T-cell (primary cell): ENCODE data around the gene GSPT2. TPM values are rescaled to one million over a fixed set of nuclear protein-coding genes. Genes with fewer than 3 reads are reported as not detected.

ENCODE experiments used
- ATAC-seq, 4 experiments: fragments of 200-7000 bp in 3 of 4; fragments of 150-1000 bp in 1 of 4; cut with Tn5 transposase; replicated peaks in 1 of 4; 1 replicate in 3 of 4; 2 replicates in 1 of 4; pipeline ENCODE4 v1.10.0; 2021; ENCODE audit warnings: moderate library complexity in 3 of 4, mild to moderate bottlenecking in 2 of 4, moderate number of reproducible peaks in 1 of 4
- CTCF ChIA-PET, 2 donors: fragments of 300-600 bp; sonication (Branson Sonifier 250); formaldehyde crosslinking; loops; one replicate each; lab custom pipeline; 2022; ENCODE audit warnings: antibody characterized with exemption in 2 of 2; lab: Charles Lee
- POLR2A ChIA-PET, 2 donors: fragments of 300-600 bp; sonication (Branson Sonifier 250); formaldehyde crosslinking; loops; one replicate each; lab custom pipeline; 2022; ENCODE audit warnings: antibody characterized with exemption in 2 of 2; lab: Charles Lee
- DNase-seq, 35 experiments: peaks; one replicate each; pipeline versions ENCODE4 v3.0.0 to v3.0.0-alpha.2; 2013 to 2023
- H3K27ac ChIP-seq: one replicate; pipeline ENCODE4 v1.5.1; 2013; ENCODE audit warnings: low read length
- H3K27me3 ChIP-seq, 2 experiments: replicated peaks in 1 of 2; 1 replicate in 1 of 2; 2 replicates in 1 of 2; pipeline versions ENCODE4 v1.6.1 to v1.7.0; 2013; ENCODE audit warnings: low read length in 1 of 2, mixed read lengths in 1 of 2; ENCODE audit not compliant: control insufficient read depth in 2 of 2, insufficient read depth in 2 of 2; ENCODE audit errors: extremely low read depth in 1 of 2
- H3K36me3 ChIP-seq, 2 donors: 1 replicate in 1 of 2; 2 replicates in 1 of 2; pipeline versions ENCODE4 v1.6.1 to v1.7.0; 2013; ENCODE audit warnings: low read length in 1 of 2; ENCODE audit not compliant: control insufficient read depth in 2 of 2, insufficient read depth in 1 of 2; ENCODE audit errors: extremely low read depth in 1 of 2
- H3K4me1 ChIP-seq, 2 experiments: 1 replicate in 1 of 2; 2 replicates in 1 of 2; pipeline versions ENCODE4 v1.6.1 to v1.7.0; 2013; ENCODE audit warnings: low read length in 2 of 2, mixed read lengths in 1 of 2; ENCODE audit not compliant: insufficient read depth in 2 of 2, control insufficient read depth in 1 of 2; ENCODE audit errors: extremely low read depth in 1 of 2
- H3K4me3 ChIP-seq, 2 donors: 1 replicate in 1 of 2; 2 replicates in 1 of 2; pipeline versions ENCODE4 v1.5.1 to v1.7.0; 2013; ENCODE audit warnings: mild to moderate bottlenecking in 2 of 2, low read length in 1 of 2, moderate library complexity in 1 of 2; ENCODE audit not compliant: control insufficient read depth in 1 of 2; ENCODE audit errors: extremely low read depth in 1 of 2
- H3K9me3 ChIP-seq: 2 replicates; pipeline ENCODE4 v1.7.0; 2013
- H3K27ac Mint-ChIP-seq, 2 donors: one replicate each; pipeline ENCODE4 v1.8.0; 2020 to 2021; ENCODE audit warnings: mild to moderate bottlenecking in 2 of 2, mixed read lengths in 2 of 2
- H3K27me3 Mint-ChIP-seq, 2 donors: one replicate each; pipeline ENCODE4 v1.8.0; 2021 to 2022; ENCODE audit warnings: mixed read lengths in 2 of 2
- H3K36me3 Mint-ChIP-seq: one replicate; pipeline ENCODE4 v1.8.0; 2021; ENCODE audit warnings: mixed read lengths
- H3K4me1 Mint-ChIP-seq, 3 donors: one replicate each; pipeline ENCODE4 v1.8.0; 2020 to 2022; ENCODE audit warnings: mixed read lengths in 3 of 3, mild to moderate bottlenecking in 1 of 3
- H3K4me3 Mint-ChIP-seq, 3 donors: one replicate each; pipeline ENCODE4 v1.8.0; 2020 to 2022; ENCODE audit warnings: mild to moderate bottlenecking in 3 of 3, mixed read lengths in 3 of 3, moderate library complexity in 3 of 3
- H3K9me3 Mint-ChIP-seq, 3 donors: one replicate each; pipeline ENCODE4 v1.8.0; 2020 to 2022; ENCODE audit warnings: mixed read lengths in 3 of 3
- WGBS: methylation state at CpG from one replicate; pipeline ENCODE4 v1.1.5; 2013; ENCODE audit warnings: missing lambda C conversion rate; ENCODE audit not compliant: insufficient coverage; 5-methylcytosine and 5-hydroxymethylcytosine counted together
- total RNA-seq, 35 experiments: library from RNA in 6 of 35; stranded (reverse) in 6 of 35; fragments of 120-200 nt in 1 of 35; gene quantifications; one replicate each; pipeline versions ENCODE4 v1.2.1 to v1.2.4 and lab custom pipeline; 2013 to 2026

Gene GSPT2
- total RNA-seq, 5 donors from 2014 or later (not counting 1 experiment from before 2014, with no cell fraction given) = 5.9 to 9.8 (median 8.6) TPM

DNA sequence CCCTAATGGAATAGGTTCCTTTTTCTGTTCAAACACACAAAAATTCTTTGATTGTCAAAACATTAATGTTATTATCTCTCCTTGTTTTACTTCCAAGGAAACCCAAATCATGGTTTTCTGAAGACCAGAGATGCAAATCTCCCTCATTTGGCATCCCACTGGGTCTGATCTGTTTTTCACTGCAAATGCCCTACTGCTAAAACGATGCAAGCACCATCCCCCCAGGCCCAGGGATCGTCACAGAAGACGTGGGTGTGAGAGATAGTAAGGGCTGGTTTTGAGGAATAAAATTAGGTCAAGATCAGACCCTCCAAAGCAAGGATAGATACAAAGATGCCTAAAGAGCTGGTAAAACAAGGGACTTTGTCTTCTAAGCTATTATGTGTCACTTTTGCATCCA, 33.6 kb downstream of the GSPT2 start:
- POLR2A ChIA-PET = no interaction called here
- H3K4me3 ChIP-seq = no peak overlapping the region

GRCh38 chrX:51779306-51779705, 36.1 kb downstream of the GSPT2 start:
- H3K27ac Mint-ChIP-seq = no peak overlapping the region
- H3K4me1 Mint-ChIP-seq = no peaks in the 10 kb centered on the region
- DNase-seq = no peak
- H3K9me3 Mint-ChIP-seq = no peaks in the 10 kb centered on the region
- Histone ChIP-seq H3K4me3 (no peak overlapping the region), H3K27me3 (no peaks in the 10 kb centered on the region), H3K9me3 (no peaks in the 10 kb centered on the region), H3K36me3 (no peaks in the 10 kb centered on the region), H3K4me1 (no peaks in the 10 kb centered on the region), H3K27ac (no peak overlapping the region)
- POLR2A ChIA-PET = no interaction called here
- peaks cover 10 to 31% of the 10 kb centered on the region in 2 donors for H3K27me3 Mint-ChIP-seq
- CTCF ChIA-PET = no interaction called here
- H3K4me3 Mint-ChIP-seq = no peak overlapping the region
- H3K36me3 Mint-ChIP-seq = no peaks in the 10 kb centered on the region
- no peak for ATAC-seq
- WGBS = no CpG with 5 or more reads among the region's 3 CpGs

More for the DNA sequence above, 33.6 kb downstream of the GSPT2 start:
- no CpG with 5 or more reads among the region's 3 CpGs for WGBS
- DNase-seq (no peak), ATAC-seq (no peak)
- Mint-ChIP-seq H3K36me3 (no peaks in the 10 kb centered on the region), H3K27me3 (peaks cover 8 to 32% of the 10 kb centered on the region in 2 donors), H3K4me1 (no peaks in the 10 kb centered on the region), H3K27ac (no peak overlapping the region), H3K9me3 (no peaks in the 10 kb centered on the region), H3K4me3 (no peak overlapping the region)
- H3K4me1 ChIP-seq = no peaks in the 10 kb centered on the region
- no peaks in the 10 kb centered on the region for H3K27me3 ChIP-seq
- no peaks in the 10 kb centered on the region for H3K36me3 ChIP-seq
- no peak overlapping the region for H3K27ac ChIP-seq
- CTCF ChIA-PET = no interaction called here
- H3K9me3 ChIP-seq = no peaks in the 10 kb centered on the region

GRCh38 chrX:51795136-51795535, 51.9 kb downstream of the GSPT2 start:
- H3K9me3 ChIP-seq = no peaks in the 10 kb centered on the region
- H3K27ac ChIP-seq = no peak overlapping the region
- CTCF ChIA-PET = interaction anchor here in 1 of 2 donors (0.6 kb wide), 1 partner anchor 11 kb away, joined by 3 read pairs; no protein-coding TSS in a partner anchor
- Mint-ChIP-seq H3K4me3 (no peak overlapping the region), H3K36me3 (no peaks in the 10 kb centered on the region), H3K27me3 (peaks cover 3 to 12% of the 10 kb centered on the region in 2 donors), H3K27ac (no peak overlapping the region), H3K9me3 (peaks cover 0 to 7% (median 0%) of the 10 kb centered on the region in 3 donors), H3K4me1 (no peaks in the 10 kb centered on the region)
- POLR2A ChIA-PET = no interaction called here
- no peaks in the 10 kb centered on the region for H3K36me3 ChIP-seq
- no peak for DNase-seq
- no peak for ATAC-seq
- WGBS = no CpG with 5 or more reads among the region's 2 CpGs
- H3K4me1 ChIP-seq = no peaks in the 10 kb centered on the region
- H3K27me3 ChIP-seq = peaks cover 0 to 4% of the 10 kb centered on the region in 2 experiments
- no peak overlapping the region for H3K4me3 ChIP-seq

Other genes starting within 250 kb of the GSPT2 start
- 1 to 10 TPM in 1 of 5 donors, under 1 TPM in 4; 0.63 to 1.1 (median 0.76) TPM for gene NUDT11, start 246.8 kb upstream of the GSPT2 start, total RNA-seq
- gene CENPVL3, start 124.5 kb upstream of the GSPT2 start, total RNA-seq = not detected
- gene CENPVL2, start 60.6 kb upstream of the GSPT2 start, total RNA-seq = not detected
- not detected for gene CENPVL1, start 32.9 kb upstream of the GSPT2 start, total RNA-seq
- 10 to 100 TPM; 30.0 to 44.6 (median 31.2) TPM for gene MAGED1, start 150.2 kb downstream of the GSPT2 start, total RNA-seq